Mesothelial cell of epicardium (in vitro differentiated cells): ENCODE results near the gene SLC26A1. TPM values are rescaled to one million over a fixed set of nuclear protein-coding genes. Genes with fewer than 3 reads are reported as not detected.
A peak's percentile ranks its signal among the peaks of the same experiment; 100 is the strongest.

Experiments used
- DNase-seq, 2 experiments: peaks; one replicate each; pipeline ENCODE4 v3.0.0; 2021; ENCODE audit warnings: low spot score in 2 of 2; ENCODE audit not compliant: unreplicated experiment in 2 of 2
- H3K27ac Mint-ChIP-seq: 2 replicates; pipeline ENCODE4 v1.8.0; 2021; ENCODE audit warnings: mixed read lengths
- H3K27me3 Mint-ChIP-seq: 2 replicates; pipeline ENCODE4 v1.8.0; 2021; ENCODE audit warnings: low read depth, mixed read lengths
- H3K36me3 Mint-ChIP-seq: 2 replicates; pipeline ENCODE4 v1.8.0; 2021; ENCODE audit warnings: mixed read lengths
- H3K4me1 Mint-ChIP-seq: 2 replicates; pipeline ENCODE4 v1.8.0; 2021; ENCODE audit warnings: mixed read lengths
- H3K4me3 Mint-ChIP-seq: 2 replicates; pipeline ENCODE4 v1.8.0; 2021; ENCODE audit warnings: mild to moderate bottlenecking, moderate library complexity, mixed read lengths
- H3K9me3 Mint-ChIP-seq: 2 replicates; pipeline ENCODE4 v1.8.0; 2021; ENCODE audit warnings: mixed read lengths
- total RNA-seq: library from RNA; stranded (reverse); gene quantifications from 3 replicates; pipeline ENCODE4 v1.2.1, GENCODE V29; 2021
- TF ChIP-seq, protein P1 (sequence below): fragments of 200-600 bp; sonication (generic); IDR thresholded peaks from one replicate; pipeline ENCODE4 v1.5.0; 2021; ENCODE audit warnings: antibody characterized with exemption; ENCODE audit not compliant: unreplicated experiment

The SLC26A1 gene
- total RNA-seq, 1 donor from 2014 or later = 0.63 TPM

- Mint-ChIP-seq H3K9me3 (no peaks in the 10 kb centered on the region), H3K36me3 (no peaks in the 10 kb centered on the region), H3K4me1 (peaks cover 9% of the 10 kb centered on the region), H3K4me3 (no peak overlapping the region), H3K27me3 (peaks cover 7% of the 10 kb centered on the region), H3K27ac (no peak overlapping the region)
- no peak for DNase-seq
- TF ChIP-seq, protein P1, sequence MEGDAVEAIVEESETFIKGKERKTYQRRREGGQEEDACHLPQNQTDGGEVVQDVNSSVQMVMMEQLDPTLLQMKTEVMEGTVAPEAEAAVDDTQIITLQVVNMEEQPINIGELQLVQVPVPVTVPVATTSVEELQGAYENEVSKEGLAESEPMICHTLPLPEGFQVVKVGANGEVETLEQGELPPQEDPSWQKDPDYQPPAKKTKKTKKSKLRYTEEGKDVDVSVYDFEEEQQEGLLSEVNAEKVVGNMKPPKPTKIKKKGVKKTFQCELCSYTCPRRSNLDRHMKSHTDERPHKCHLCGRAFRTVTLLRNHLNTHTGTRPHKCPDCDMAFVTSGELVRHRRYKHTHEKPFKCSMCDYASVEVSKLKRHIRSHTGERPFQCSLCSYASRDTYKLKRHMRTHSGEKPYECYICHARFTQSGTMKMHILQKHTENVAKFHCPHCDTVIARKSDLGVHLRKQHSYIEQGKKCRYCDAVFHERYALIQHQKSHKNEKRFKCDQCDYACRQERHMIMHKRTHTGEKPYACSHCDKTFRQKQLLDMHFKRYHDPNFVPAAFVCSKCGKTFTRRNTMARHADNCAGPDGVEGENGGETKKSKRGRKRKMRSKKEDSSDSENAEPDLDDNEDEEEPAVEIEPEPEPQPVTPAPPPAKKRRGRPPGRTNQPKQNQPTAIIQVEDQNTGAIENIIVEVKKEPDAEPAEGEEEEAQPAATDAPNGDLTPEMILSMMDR = no peak
Observed at GRCh38 chr4:990746-991367, 2.3 kb downstream of the SLC26A1 start.

DNA sequence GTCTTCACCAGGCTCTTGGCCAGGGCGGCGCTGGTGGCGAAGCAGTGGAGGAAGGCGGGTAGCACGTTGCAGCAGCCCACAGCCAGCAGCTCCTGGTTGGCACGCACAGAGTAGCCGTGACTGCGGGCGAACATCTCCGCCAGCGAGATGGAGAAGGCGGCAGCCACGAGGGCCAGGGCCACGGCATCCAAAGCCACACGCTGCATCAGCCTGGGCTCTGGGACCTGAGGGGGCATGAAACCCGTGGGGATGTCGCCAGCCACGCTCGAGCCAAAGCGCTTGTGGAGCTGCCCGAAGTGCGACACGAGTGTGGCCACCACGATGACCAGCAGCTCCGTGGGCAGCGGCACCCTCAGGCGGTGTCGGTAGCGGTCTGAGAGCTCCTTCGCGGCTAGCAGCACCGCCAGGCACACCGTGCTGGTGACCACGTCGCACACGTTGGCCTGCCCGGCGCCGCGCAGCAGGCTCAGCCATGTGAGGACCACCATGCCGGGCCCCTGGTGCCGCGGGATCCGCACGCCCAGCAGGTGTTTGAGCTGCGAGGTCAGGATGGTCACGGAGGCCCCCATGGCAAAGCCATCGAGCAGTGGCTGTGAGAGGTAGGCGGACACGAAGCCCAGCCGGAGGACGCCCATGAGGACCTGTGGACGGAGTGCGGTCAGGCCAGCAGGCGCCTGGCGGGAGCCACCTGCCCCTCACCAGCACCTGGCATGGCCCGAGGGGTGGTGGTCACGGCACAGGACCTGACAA lies 3.3 kb downstream of the SLC26A1 start:
- TF ChIP-seq, protein P1 = no peak
- Mint-ChIP-seq H3K36me3 (no peaks in the 10 kb centered on the region), H3K27ac (no peak overlapping the region), H3K4me3 (no peak overlapping the region), H3K27me3 (no peaks in the 10 kb centered on the region), H3K9me3 (no peaks in the 10 kb centered on the region), H3K4me1 (peaks cover 17% of the 10 kb centered on the region)
- DNase-seq = no peak

DNA sequence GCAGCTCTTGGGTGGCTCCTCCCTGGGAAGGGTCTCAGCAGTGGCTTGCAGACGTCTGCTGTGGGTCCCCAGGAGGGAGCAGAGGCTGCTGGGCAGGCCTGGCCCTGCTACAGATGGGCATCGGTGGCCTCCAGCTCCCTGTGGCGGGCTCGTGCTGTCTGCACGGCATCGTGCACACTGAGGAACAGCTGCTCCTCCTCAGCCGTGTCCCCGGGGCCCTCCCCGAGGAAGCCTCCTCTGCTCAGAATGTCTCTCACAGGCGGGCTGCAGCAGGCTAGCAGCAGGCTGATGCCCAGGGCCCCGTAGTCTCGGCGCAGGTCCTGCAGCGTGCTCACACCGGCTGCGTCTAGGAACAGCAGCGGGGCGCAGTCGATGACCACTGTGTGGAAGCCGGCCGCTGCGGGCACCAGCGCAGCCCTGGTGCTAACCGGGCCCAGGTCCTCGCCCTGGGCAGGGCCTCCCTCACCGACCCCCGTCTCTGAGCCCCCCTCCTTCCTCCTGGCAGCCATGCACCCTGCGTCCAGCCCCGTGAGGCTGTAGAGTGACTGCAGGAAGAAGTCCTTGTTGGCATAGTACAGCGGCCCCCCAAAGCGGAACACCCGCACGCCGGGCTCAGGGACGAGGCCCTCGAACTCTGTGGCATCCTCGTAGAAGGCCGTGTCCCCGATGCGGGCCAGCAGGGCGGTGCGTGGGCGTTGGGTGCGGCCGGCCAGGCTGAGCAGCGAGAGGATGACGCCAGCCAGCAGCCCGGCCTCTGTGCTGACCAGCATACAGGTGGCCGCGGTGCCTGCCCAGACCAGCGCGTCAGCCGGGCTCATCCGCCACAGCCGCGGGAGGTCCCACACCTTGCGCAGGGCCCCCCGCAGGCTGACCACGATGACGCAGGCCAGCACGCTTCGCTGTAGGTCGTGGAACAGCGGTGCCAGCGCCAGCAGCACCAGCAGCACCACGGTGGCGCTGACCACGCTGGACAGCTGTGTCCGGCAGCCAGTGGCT lies 4.2 kb downstream of the SLC26A1 start:
- Mint-ChIP-seq H3K36me3 (no peaks in the 10 kb centered on the region), H3K9me3 (no peaks in the 10 kb centered on the region), H3K27me3 (no peaks in the 10 kb centered on the region), H3K4me1 (peaks cover 21% of the 10 kb centered on the region), H3K4me3 (no peak overlapping the region), H3K27ac (no peak overlapping the region)
- no peak for DNase-seq
- TF ChIP-seq, protein P1 = no peak

- Mint-ChIP-seq H3K4me3 (peak overlapping the region; percentile 70), H3K9me3 (no peaks in the 10 kb centered on the region), H3K27me3 (no peaks in the 10 kb centered on the region), H3K27ac (no peak overlapping the region), H3K36me3 (no peaks in the 10 kb centered on the region), H3K4me1 (peaks cover 21% of the 10 kb centered on the region)
- no peak for DNase-seq
- TF ChIP-seq, protein P1 = no peak
Observed at GRCh38 chr4:987624-988513, 5.3 kb downstream of the SLC26A1 start.
